Activated CD8-positive, alpha-beta memory T cell treated with anti-CD3 and anti-CD28 coated beads for 1 hour (primary cell): Measurements from ENCODE around the gene CDKL5.

Experiments
- DNase-seq, 2 donors: peaks; one replicate each; pipeline ENCODE4 v3.0.0-alpha.2; 2020; ENCODE audit warnings: low read depth in 1 of 2; ENCODE audit errors: extremely low read depth in 1 of 2

The CDKL5 gene

DNA sequence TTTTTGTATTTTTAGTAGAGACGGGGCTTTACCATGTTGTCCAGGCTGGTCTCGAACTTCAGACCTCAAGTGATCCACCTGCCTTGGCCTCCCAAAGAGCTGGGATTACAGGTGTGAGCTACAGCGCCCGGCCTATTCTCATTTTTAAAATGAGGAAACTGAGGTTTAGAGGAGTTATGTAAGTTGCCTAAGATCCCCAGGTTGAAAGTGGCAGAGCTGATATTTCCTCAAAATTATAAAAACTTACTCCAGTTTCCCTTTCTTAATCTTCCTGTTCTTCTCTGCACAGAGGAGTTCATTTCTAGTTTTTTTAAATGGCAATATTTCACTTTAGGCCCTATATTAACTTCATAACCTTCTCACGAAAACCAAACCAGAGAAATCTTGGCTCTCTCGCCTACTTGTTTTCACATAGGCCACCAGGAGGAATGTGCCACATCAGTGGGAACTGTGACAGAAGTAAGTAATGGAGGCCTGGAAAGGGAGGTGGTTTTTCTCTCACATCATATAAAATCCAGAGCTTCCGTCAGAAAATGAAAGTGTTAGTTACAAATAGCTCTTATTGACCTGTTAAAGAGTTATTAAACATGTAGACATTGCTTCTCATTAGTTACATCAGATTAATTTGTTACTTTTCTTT, 262.6 kb downstream of the CDKL5 start:
- no peak for DNase-seq

DNA sequence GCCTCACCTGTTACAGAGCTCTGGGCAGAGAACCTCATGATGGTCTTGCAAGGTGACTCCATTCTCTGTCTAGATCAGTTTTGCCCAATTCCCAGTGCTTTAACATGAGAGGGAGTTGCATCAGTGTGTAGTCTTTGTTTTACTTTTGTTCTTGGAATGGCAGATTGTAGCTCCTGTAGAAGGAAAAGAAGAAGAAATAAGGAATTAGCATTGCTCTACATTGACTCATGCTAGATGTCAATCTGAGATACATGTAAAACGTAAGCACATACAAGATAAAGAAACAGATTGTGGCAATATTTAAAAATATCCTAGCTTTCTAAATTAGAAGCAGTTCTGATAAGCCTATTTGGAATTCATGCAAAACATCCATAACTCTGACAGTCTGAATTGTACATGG, 266.0 kb downstream of the CDKL5 start:
- no peak for DNase-seq

DNA sequence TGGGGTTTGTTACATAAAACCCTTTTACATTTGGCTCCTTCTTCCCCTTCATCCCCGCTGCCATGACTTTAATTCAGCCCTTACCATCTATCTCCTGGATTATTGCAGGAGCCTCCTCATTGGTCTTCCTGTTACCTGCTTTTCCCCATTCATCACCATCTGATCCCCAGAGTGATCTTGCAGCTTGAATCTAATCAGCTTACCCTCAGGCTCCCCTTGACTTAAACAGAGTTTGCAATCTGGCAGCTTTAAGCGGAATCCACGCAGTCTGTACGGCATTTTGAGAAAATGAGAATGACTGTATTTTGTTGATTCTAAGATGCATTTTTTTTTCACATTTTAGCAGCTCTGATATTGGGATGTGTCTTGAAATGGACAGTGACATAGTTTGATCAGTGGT, 267.1 kb downstream of the CDKL5 start:
- no peak for DNase-seq

- DNase-seq, result no peak
Observed at GRCh38 chrX:18696653-18697052, 271.2 kb downstream of the CDKL5 start.

- DNase-seq, result no peak
Observed at GRCh38 chrX:18698737-18699650, 273.6 kb downstream of the CDKL5 start.

- no peak for DNase-seq
Observed at GRCh38 chrX:18701621-18702361, 276.4 kb downstream of the CDKL5 start.

GRCh38 chrX:18702362-18703195, 277.2 kb downstream of the CDKL5 start:
- no peak for DNase-seq
